BLaER1 (cell line): ENCODE results near the gene PBX3.

Experiments used
- H3K27ac ChIP-seq: shearing (Covaris generic); formaldehyde crosslinking; 2 replicates; pipeline ENCODE4 v1.8.1; 2022
- H3K27me3 ChIP-seq: shearing (Covaris generic); formaldehyde crosslinking; 2 replicates; pipeline ENCODE4 v1.8.1; 2022
- H3K36me3 ChIP-seq: shearing (Covaris generic); formaldehyde crosslinking; 2 replicates; pipeline ENCODE4 v1.8.1; 2022
- H3K4me1 ChIP-seq: shearing (Covaris generic); formaldehyde crosslinking; 2 replicates; pipeline ENCODE4 v1.8.1; 2022
- H3K4me2 ChIP-seq: shearing (Covaris generic); formaldehyde crosslinking; 2 replicates; pipeline ENCODE4 v1.8.1; 2022
- H3K4me3 ChIP-seq: shearing (Covaris generic); formaldehyde crosslinking; 2 replicates; pipeline ENCODE4 v1.8.1; 2022
- H3K9ac ChIP-seq: shearing (Covaris generic); formaldehyde crosslinking; 2 replicates; pipeline ENCODE4 v1.8.1; 2022
- H3K9me3 ChIP-seq: shearing (Covaris generic); formaldehyde crosslinking; 2 replicates; pipeline ENCODE4 v1.8.1; 2022
- H4K20me1 ChIP-seq: shearing (Covaris generic); formaldehyde crosslinking; 2 replicates; pipeline ENCODE4 v1.8.1; 2022
- Cebpa-rat ChIP-seq: shearing (Covaris generic); IDR thresholded peaks from 2 replicates; pipeline ENCODE4 v1.8.1; 2022

The PBX3 gene

DNA sequence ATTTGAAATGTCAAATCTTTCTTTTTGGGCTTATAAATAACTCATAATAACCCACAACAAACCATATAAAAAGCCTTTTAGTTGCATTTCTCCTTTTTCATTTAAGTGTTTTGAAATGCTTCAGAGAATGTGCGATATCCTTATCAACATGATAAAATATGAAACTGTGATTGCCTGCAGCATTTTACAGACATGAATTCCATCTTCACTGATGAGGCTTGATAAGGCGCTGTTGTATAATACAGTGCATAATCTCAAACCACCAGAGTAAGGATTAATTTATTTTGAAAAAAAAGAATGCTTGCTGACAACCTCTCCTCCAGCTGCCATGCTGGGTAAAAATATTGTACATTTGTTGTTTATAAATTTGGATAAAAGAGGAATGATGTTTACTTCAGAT, 216.8 kb downstream of the PBX3 start:
- no peak overlapping the region for H3K4me2 ChIP-seq
- no peak overlapping the region for H3K4me3 ChIP-seq
- no peak overlapping the region for H3K9ac ChIP-seq
- no peaks in the 10 kb centered on the region for H3K27me3 ChIP-seq
- peaks cover 18% of the 10 kb centered on the region for H3K4me1 ChIP-seq
- H4K20me1 ChIP-seq: no peaks in the 10 kb centered on the region
- H3K27ac ChIP-seq: no peak overlapping the region
- no peak for TF ChIP-seq Cebpa-rat
- no peaks in the 10 kb centered on the region for H3K9me3 ChIP-seq
- H3K36me3 ChIP-seq: peaks cover 34% of the 10 kb centered on the region

- no peaks in the 10 kb centered on the region for H4K20me1 ChIP-seq
- H3K9me3 ChIP-seq: no peaks in the 10 kb centered on the region
- H3K4me3 ChIP-seq: no peak overlapping the region
- no peaks in the 10 kb centered on the region for H3K27me3 ChIP-seq
- no peak overlapping the region for H3K27ac ChIP-seq
- H3K36me3 ChIP-seq: peaks cover 34% of the 10 kb centered on the region
- TF ChIP-seq Cebpa-rat: no peak
- H3K4me2 ChIP-seq: no peak overlapping the region
- H3K4me1 ChIP-seq: peaks cover 26% of the 10 kb centered on the region
- no peak overlapping the region for H3K9ac ChIP-seq
Observed at GRCh38 chr9:125964702-125965225, 217.6 kb downstream of the PBX3 start.

- Histone ChIP-seq H3K27ac (no peak overlapping the region), H4K20me1 (no peaks in the 10 kb centered on the region), H3K9ac (no peak overlapping the region), H3K4me1 (peaks cover 33% of the 10 kb centered on the region), H3K4me2 (no peak overlapping the region), H3K9me3 (no peaks in the 10 kb centered on the region), H3K4me3 (no peak overlapping the region), H3K27me3 (no peaks in the 10 kb centered on the region), H3K36me3 (peaks cover 32% of the 10 kb centered on the region)
- no peak for TF ChIP-seq Cebpa-rat
Observed at GRCh38 chr9:125965477-125965876, 218.3 kb downstream of the PBX3 start.

GRCh38 chr9:125966466-125966865, 219.3 kb downstream of the PBX3 start:
- Histone ChIP-seq H3K4me1 (peaks cover 34% of the 10 kb centered on the region), H3K9ac (no peak overlapping the region), H3K36me3 (peaks cover 24% of the 10 kb centered on the region), H3K4me2 (no peak overlapping the region), H3K9me3 (no peaks in the 10 kb centered on the region), H3K27ac (no peak overlapping the region), H3K27me3 (no peaks in the 10 kb centered on the region), H4K20me1 (no peaks in the 10 kb centered on the region), H3K4me3 (no peak overlapping the region)
- no peak for TF ChIP-seq Cebpa-rat

DNA sequence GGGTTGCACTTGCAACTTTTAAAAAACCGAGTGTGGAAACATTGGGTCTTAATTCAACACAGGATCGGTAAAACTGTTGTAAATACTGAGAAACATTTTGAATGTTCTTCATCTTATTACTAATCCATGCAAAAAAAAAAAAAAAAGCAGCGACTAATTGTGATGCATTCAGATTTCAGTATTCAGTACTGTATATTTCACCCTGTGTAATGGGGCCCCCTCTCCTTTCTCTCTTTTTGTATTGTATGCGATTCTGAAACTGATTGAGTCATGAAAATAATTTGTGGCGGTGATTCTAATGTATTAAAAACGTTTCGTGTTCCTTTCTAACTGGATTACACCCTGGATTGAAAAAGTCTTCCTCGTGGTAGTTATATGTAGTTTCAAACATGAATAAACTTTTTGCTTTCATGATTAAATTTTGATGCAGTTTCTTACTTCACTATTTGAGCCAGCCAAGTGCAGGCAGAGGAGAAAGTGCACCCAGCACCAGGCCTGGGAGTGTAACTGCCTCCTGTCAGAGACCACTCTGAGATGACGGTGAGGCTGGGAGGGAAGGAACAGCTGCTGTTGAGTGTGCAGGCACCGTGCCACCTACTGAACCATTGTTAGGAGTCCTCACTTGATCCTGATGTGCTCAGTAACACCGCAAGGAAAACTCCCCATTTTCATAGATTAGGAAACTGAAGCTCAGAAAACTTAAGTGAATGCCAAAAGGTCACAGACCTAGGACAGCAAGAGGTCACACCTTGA, 220.0 kb downstream of the PBX3 start:
- no peaks in the 10 kb centered on the region for H4K20me1 ChIP-seq
- peak overlapping the region; percentile 66 for H3K4me2 ChIP-seq
- no peak overlapping the region for H3K27ac ChIP-seq
- H3K9me3 ChIP-seq: no peaks in the 10 kb centered on the region
- peaks cover 34% of the 10 kb centered on the region for H3K4me1 ChIP-seq
- H3K36me3 ChIP-seq: peaks cover 20% of the 10 kb centered on the region
- TF ChIP-seq Cebpa-rat: no peak
- no peaks in the 10 kb centered on the region for H3K27me3 ChIP-seq
- H3K4me3 ChIP-seq: no peak overlapping the region
- H3K9ac ChIP-seq: no peak overlapping the region

- Histone ChIP-seq H3K9ac (no peak overlapping the region), H3K9me3 (no peaks in the 10 kb centered on the region), H3K4me3 (no peak overlapping the region), H3K27ac (no peak overlapping the region), H3K36me3 (peaks cover 13% of the 10 kb centered on the region; the same call in 1 of the 2 replicates), H4K20me1 (no peaks in the 10 kb centered on the region), H3K4me2 (peak overlapping the region; percentile 66), H3K4me1 (peaks cover 34% of the 10 kb centered on the region), H3K27me3 (no peaks in the 10 kb centered on the region)
- no peak for TF ChIP-seq Cebpa-rat
Observed at GRCh38 chr9:125968714-125969374, 221.7 kb downstream of the PBX3 start.

- no peak overlapping the region for H3K4me3 ChIP-seq
- H3K27me3 ChIP-seq: no peaks in the 10 kb centered on the region
- TF ChIP-seq Cebpa-rat: no peak
- no peak overlapping the region for H3K9ac ChIP-seq
- H4K20me1 ChIP-seq: no peaks in the 10 kb centered on the region
- peaks cover 13% of the 10 kb centered on the region; the same call in 1 of the 2 replicates for H3K36me3 ChIP-seq
- H3K27ac ChIP-seq: no peak overlapping the region
- H3K4me1 ChIP-seq: peaks cover 34% of the 10 kb centered on the region
- peak overlapping the region; percentile 66 for H3K4me2 ChIP-seq
- H3K9me3 ChIP-seq: no peaks in the 10 kb centered on the region
Observed at GRCh38 chr9:125969462-125969861, 222.3 kb downstream of the PBX3 start.

DNA sequence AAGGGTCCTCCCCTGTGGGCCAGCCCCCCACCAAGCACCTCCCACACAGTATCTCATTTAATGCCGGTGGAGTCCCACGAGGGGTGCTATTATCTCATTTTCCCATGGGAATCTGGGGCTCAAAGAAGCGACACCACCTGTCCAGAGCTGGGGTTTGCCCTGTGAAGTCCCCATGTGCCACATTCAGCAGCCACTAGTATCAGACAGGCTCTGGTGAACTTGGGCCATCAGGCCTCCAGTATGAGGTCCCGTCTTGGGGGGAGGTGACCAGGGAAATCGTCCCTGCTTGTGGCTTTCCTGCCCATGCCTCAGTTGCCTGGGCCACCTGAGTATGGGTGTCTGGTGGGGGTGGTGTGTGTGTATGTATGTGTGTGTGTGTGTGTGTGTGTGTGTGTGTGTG, 222.7 kb downstream of the PBX3 start:
- Histone ChIP-seq H3K27me3 (no peaks in the 10 kb centered on the region), H3K9ac (no peak overlapping the region), H3K4me1 (peaks cover 34% of the 10 kb centered on the region), H3K36me3 (peaks cover 10% of the 10 kb centered on the region; the same call in 1 of the 2 replicates), H3K27ac (no peak overlapping the region), H4K20me1 (no peaks in the 10 kb centered on the region), H3K9me3 (no peaks in the 10 kb centered on the region), H3K4me3 (no peak overlapping the region), H3K4me2 (peak overlapping the region; percentile 66)
- no peak for TF ChIP-seq Cebpa-rat

DNA sequence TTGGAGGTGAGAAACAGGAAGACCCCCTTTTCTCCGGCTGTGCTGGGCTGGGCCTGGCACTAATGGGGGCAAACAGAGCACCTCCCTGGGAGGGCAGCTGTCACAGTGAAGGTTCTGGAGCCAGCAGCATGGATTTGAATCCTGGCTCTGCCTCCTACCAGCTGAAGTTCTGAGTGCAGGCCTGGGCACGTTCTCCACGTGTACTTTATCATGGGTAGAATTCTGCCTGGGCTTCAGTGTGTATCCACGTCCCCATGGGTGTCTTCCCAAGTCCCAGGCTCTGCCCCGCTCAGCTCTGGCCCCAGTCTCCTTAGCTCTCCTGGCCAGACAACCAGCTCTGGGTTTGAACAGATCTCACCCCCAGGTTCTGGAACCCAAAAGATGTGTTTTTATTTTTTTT, 223.2 kb downstream of the PBX3 start:
- H4K20me1 ChIP-seq: no peaks in the 10 kb centered on the region
- H3K9me3 ChIP-seq: no peaks in the 10 kb centered on the region
- H3K4me1 ChIP-seq: peaks cover 34% of the 10 kb centered on the region
- TF ChIP-seq Cebpa-rat: no peak
- H3K4me3 ChIP-seq: no peak overlapping the region
- no peaks in the 10 kb centered on the region for H3K27me3 ChIP-seq
- H3K36me3 ChIP-seq: peaks cover 5% of the 10 kb centered on the region; the same call in 1 of the 2 replicates
- H3K4me2 ChIP-seq: peak overlapping the region; percentile 66
- H3K27ac ChIP-seq: no peak overlapping the region
- H3K9ac ChIP-seq: no peak overlapping the region

GRCh38 chr9:125971050-125971449, 223.9 kb downstream of the PBX3 start:
- no peak overlapping the region for H3K4me2 ChIP-seq
- H3K27me3 ChIP-seq: no peaks in the 10 kb centered on the region
- TF ChIP-seq Cebpa-rat: no peak
- H3K9me3 ChIP-seq: no peaks in the 10 kb centered on the region
- no peak overlapping the region for H3K27ac ChIP-seq
- H3K4me1 ChIP-seq: peaks cover 34% of the 10 kb centered on the region
- 0 out of 2 replicates have a peak, but pooled peaks cover 4% of the 10 kb centered on the region for H3K36me3 ChIP-seq
- no peak overlapping the region for H3K4me3 ChIP-seq
- no peak overlapping the region for H3K9ac ChIP-seq
- no peaks in the 10 kb centered on the region for H4K20me1 ChIP-seq
